Measurements from ENCODE around the gene VAMP8.

- TF ChIP-seq, protein P1, sequence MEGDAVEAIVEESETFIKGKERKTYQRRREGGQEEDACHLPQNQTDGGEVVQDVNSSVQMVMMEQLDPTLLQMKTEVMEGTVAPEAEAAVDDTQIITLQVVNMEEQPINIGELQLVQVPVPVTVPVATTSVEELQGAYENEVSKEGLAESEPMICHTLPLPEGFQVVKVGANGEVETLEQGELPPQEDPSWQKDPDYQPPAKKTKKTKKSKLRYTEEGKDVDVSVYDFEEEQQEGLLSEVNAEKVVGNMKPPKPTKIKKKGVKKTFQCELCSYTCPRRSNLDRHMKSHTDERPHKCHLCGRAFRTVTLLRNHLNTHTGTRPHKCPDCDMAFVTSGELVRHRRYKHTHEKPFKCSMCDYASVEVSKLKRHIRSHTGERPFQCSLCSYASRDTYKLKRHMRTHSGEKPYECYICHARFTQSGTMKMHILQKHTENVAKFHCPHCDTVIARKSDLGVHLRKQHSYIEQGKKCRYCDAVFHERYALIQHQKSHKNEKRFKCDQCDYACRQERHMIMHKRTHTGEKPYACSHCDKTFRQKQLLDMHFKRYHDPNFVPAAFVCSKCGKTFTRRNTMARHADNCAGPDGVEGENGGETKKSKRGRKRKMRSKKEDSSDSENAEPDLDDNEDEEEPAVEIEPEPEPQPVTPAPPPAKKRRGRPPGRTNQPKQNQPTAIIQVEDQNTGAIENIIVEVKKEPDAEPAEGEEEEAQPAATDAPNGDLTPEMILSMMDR (conservative IDR thresholded peaks at IDR 0.05 in 1 of 2, IDR thresholded peaks at IDR 0.05 in 1 of 2; ENCODE audit: low read depth in 1 of 2, low read length in 2 of 2), result no peak
- no peak for TF ChIP-seq EZH2 (IDR thresholded peaks at IDR 0.05; ENCODE audit: low read length, missing control alignments)
Measured at GRCh38 chr2:85550486-85550885, 26.9 kb upstream of the VAMP8 start.
